Natural killer cell (primary cell): ENCODE measurements around the gene SOX15. TPM values are rescaled to one million over a fixed set of nuclear protein-coding genes. Genes with fewer than 3 reads are reported as not detected.
"Not testable (repeated sequence)": the region's sequence is repeated elsewhere in the genome, so short reads cannot be mapped to it uniquely, and the experiment has no call there.

Source experiments
- ATAC-seq, 3 donors: fragments of 150-1000 bp in 2 of 3; fragments of 200-7000 bp in 1 of 3; cut with Tn5 transposase; 1 replicate in 1 of 3; 2 replicates in 2 of 3; pipeline ENCODE4 v1.10.0; 2021; ENCODE audit warnings: mild to moderate bottlenecking in 2 of 3, moderate library complexity in 2 of 3
- DNase-seq, 2 donors: peaks; one replicate each; pipeline versions ENCODE4 v3.0.0 to v3.0.0-alpha.2; 2013 to 2021; ENCODE audit warnings: mixed read lengths in 1 of 2
- H3K27ac ChIP-seq: one replicate; pipeline ENCODE4 v1.5.1; 2013; ENCODE audit warnings: mild to moderate bottlenecking, low read length
- H3K27me3 ChIP-seq: one replicate; pipeline ENCODE4 v1.6.1; 2013; ENCODE audit warnings: low read length; ENCODE audit not compliant: control insufficient read depth, insufficient read depth
- H3K36me3 ChIP-seq: one replicate; pipeline ENCODE4 v1.6.1; 2013; ENCODE audit warnings: low read length; ENCODE audit not compliant: control insufficient read depth, insufficient read depth
- H3K4me1 ChIP-seq: one replicate; pipeline ENCODE4 v1.6.1; 2013; ENCODE audit warnings: low read length; ENCODE audit not compliant: control insufficient read depth, insufficient read depth
- H3K4me3 ChIP-seq: one replicate; pipeline ENCODE4 v1.5.1; 2013; ENCODE audit warnings: low read length
- H3K9me3 ChIP-seq: one replicate; pipeline ENCODE4 v1.6.1; 2013; ENCODE audit warnings: low read length; ENCODE audit not compliant: control insufficient read depth, insufficient read depth
- H3K27ac Mint-ChIP-seq, 2 donors: one replicate each; pipeline ENCODE4 v1.8.0; 2022; ENCODE audit warnings: mild to moderate bottlenecking in 2 of 2, mixed read lengths in 2 of 2, moderate library complexity in 1 of 2
- H3K27me3 Mint-ChIP-seq, 2 donors: one replicate each; pipeline ENCODE4 v1.8.0; 2022; ENCODE audit warnings: low read depth in 2 of 2, mixed read lengths in 2 of 2
- H3K36me3 Mint-ChIP-seq: one replicate; pipeline ENCODE4 v1.8.0; 2022; ENCODE audit warnings: mixed read lengths
- H3K4me1 Mint-ChIP-seq, 2 donors: one replicate each; pipeline ENCODE4 v1.8.0; 2022; ENCODE audit warnings: mixed read lengths in 2 of 2
- H3K4me3 Mint-ChIP-seq: one replicate; pipeline ENCODE4 v1.8.0; 2022; ENCODE audit warnings: mild to moderate bottlenecking, moderate library complexity, mixed read lengths
- H3K9me3 Mint-ChIP-seq, 2 donors: one replicate each; pipeline ENCODE4 v1.8.0; 2022; ENCODE audit warnings: mixed read lengths in 2 of 2
- WGBS: methylation state at CpG from one replicate; pipeline ENCODE4 v1.1.7; 2013; ENCODE audit warnings: missing lambda C conversion rate; ENCODE audit not compliant: insufficient coverage; 5-methylcytosine and 5-hydroxymethylcytosine counted together
- intact Hi-C: fragments of 100-400 bp; cut with micrococcal nuclease; formaldehyde crosslinking; loops from one replicate; pipeline ENCODE4 v1.14.2; 2022
- total RNA-seq, 4 donors: library from RNA; stranded (reverse); fragments of 120-200 nt in 1 of 4; gene quantifications; one replicate each; pipeline versions ENCODE4 v1.2.3 to v1.2.4, GENCODE V29; 2013 to 2022
- TF ChIP-seq, protein P1 (sequence below): fragments of 200-600 bp; IDR thresholded peaks from one replicate; pipeline ENCODE4 v1.8.0; 2022; ENCODE audit warnings: antibody characterized with exemption

The SOX15 gene
- total RNA-seq, 3 donors from 2014 or later (not counting 1 experiment from before 2014, with no cell fraction given) = 0.27 TPM; not detected in 2

DNA sequence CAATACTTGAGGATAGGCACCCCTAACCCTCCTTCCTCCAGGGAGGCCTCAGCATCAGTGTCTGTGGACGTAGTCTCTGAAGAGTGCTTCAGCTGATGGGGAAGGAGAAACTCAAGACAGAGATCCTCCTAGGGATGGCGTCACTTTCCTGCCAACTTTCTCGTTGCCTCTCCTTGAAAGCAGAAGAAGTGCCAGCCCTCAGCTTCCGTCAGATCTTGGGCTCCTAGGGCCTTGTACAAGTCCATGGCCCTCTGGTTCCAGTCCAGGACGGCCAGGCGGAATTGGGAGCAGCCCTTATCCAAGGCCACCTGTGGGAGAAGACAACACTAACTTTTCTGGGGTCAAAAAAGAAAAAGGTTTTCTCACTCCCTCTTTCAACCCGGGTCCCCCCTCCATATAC, 36.4 kb upstream of the SOX15 start:
- intact Hi-C loops = no loop called here
- Histone ChIP-seq H3K4me3 (no peak overlapping the region), H3K36me3 (peaks cover 2% of the 10 kb centered on the region), H3K4me1 (peaks cover 17% of the 10 kb centered on the region), H3K27ac (no peak overlapping the region), H3K27me3 (no peaks in the 10 kb centered on the region), H3K9me3 (no peaks in the 10 kb centered on the region)
- Mint-ChIP-seq H3K9me3 (no peaks in the 10 kb centered on the region), H3K27me3 (no peaks in the 10 kb centered on the region), H3K36me3 (no peaks in the 10 kb centered on the region), H3K27ac (peak overlapping the region; percentile 73 to 91), H3K4me3 (peak overlapping the region; percentile 92), H3K4me1 (peaks cover 12 to 14% of the 10 kb centered on the region in 2 donors)
- TF ChIP-seq, protein P1, sequence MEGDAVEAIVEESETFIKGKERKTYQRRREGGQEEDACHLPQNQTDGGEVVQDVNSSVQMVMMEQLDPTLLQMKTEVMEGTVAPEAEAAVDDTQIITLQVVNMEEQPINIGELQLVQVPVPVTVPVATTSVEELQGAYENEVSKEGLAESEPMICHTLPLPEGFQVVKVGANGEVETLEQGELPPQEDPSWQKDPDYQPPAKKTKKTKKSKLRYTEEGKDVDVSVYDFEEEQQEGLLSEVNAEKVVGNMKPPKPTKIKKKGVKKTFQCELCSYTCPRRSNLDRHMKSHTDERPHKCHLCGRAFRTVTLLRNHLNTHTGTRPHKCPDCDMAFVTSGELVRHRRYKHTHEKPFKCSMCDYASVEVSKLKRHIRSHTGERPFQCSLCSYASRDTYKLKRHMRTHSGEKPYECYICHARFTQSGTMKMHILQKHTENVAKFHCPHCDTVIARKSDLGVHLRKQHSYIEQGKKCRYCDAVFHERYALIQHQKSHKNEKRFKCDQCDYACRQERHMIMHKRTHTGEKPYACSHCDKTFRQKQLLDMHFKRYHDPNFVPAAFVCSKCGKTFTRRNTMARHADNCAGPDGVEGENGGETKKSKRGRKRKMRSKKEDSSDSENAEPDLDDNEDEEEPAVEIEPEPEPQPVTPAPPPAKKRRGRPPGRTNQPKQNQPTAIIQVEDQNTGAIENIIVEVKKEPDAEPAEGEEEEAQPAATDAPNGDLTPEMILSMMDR = no peak
- ATAC-seq (no peak), DNase-seq (peak in 1 of 2 donors; percentile 11)
- 92% methylated on average over 7 of the region's 7 CpGs for WGBS

- H3K4me3 ChIP-seq, intact Hi-C loops, H3K36me3 ChIP-seq, H3K27ac ChIP-seq, H3K27ac Mint-ChIP-seq, H3K4me3 Mint-ChIP-seq, H3K27me3 Mint-ChIP-seq, DNase-seq, H3K27me3 ChIP-seq, H3K9me3 ChIP-seq, H3K36me3 Mint-ChIP-seq, ATAC-seq, H3K9me3 Mint-ChIP-seq: not testable (repeated sequence)
- 98% methylated on average over 16 of the region's 16 CpGs for WGBS
- H3K4me1 ChIP-seq = peaks cover 17% of the 10 kb centered on the region
- peaks cover 12 to 14% of the 10 kb centered on the region in 2 donors for H3K4me1 Mint-ChIP-seq
These were observed 35.9 kb upstream of the SOX15 start for GRCh38 chr17:7625749-7626148.

GRCh38 chr17:7623661-7624060, 33.8 kb upstream of the SOX15 start:
- WGBS = 85% methylated on average over 5 of the region's 5 CpGs
- Mint-ChIP-seq H3K36me3 (no peaks in the 10 kb centered on the region), H3K4me1 (peaks cover 12 to 14% of the 10 kb centered on the region in 2 donors), H3K27me3 (no peaks in the 10 kb centered on the region), H3K9me3 (no peaks in the 10 kb centered on the region), H3K4me3 (no peak overlapping the region), H3K27ac (no peak overlapping the region)
- intact Hi-C loops = no loop called here
- Histone ChIP-seq H3K27me3 (no peaks in the 10 kb centered on the region), H3K9me3 (no peaks in the 10 kb centered on the region), H3K4me3 (no peak overlapping the region), H3K36me3 (peaks cover 2% of the 10 kb centered on the region), H3K27ac (no peak overlapping the region), H3K4me1 (peaks cover 17% of the 10 kb centered on the region)
- TF ChIP-seq, protein P1 = no peak
- DNase-seq (no peak), ATAC-seq (no peak)

GRCh38 chr17:7620835-7621234, 30.9 kb upstream of the SOX15 start:
- no peaks in the 10 kb centered on the region for H3K9me3 ChIP-seq
- no peak overlapping the region for H3K27ac ChIP-seq
- no peaks in the 10 kb centered on the region for H3K27me3 Mint-ChIP-seq
- DNase-seq (no peak), ATAC-seq (no peak)
- no peaks in the 10 kb centered on the region for H3K4me1 Mint-ChIP-seq
- no peaks in the 10 kb centered on the region for H3K4me1 ChIP-seq
- TF ChIP-seq, protein P1 = no peak
- H3K27me3 ChIP-seq = no peaks in the 10 kb centered on the region
- 94% methylated on average over 8 of the region's 8 CpGs for WGBS
- no peaks in the 10 kb centered on the region for H3K36me3 Mint-ChIP-seq
- no peaks in the 10 kb centered on the region for H3K36me3 ChIP-seq
- H3K4me3 ChIP-seq = no peak overlapping the region
- intact Hi-C loops = no loop called here
- no peaks in the 10 kb centered on the region for H3K9me3 Mint-ChIP-seq
- no peak overlapping the region for H3K27ac Mint-ChIP-seq
- no peak overlapping the region for H3K4me3 Mint-ChIP-seq
